Measurements from ENCODE around the gene PRKCH. TPM values are rescaled to one million over a fixed set of nuclear protein-coding genes. Genes with fewer than 3 reads are reported as not detected.
"Not testable (repeated sequence)": the region's sequence is repeated elsewhere in the genome, so short reads cannot be mapped to it uniquely, and the experiment has no call there.

The PRKCH gene
- total and polyA plus RNA-seq, 4 experiments from 2014 or later = 246 to 284 (median 249) TPM

GRCh38 chr14:61408498-61408897 lies 87.1 kb downstream of the PRKCH start:
- no peak overlapping the region for H3K27ac ChIP-seq (ENCODE audit: low read depth, low read length)
- no peak overlapping the region for H3K4me3 ChIP-seq (ENCODE audit: low read length in 2 of 2)
- Mint-ChIP-seq H3K4me3 (peak overlapping the region in 6 of 8 donors; percentile 11 to 63 (median 34)), H3K4me1 (peaks cover 40 to 71% (median 59%) of the 10 kb centered on the region in 4 donors), H3K27me3 (no peaks in the 10 kb centered on the region), H3K9me3 (peaks cover 0 to 2% (median 0%) of the 10 kb centered on the region in 8 donors), H3K36me3 (peaks cover 18 to 25% of the 10 kb centered on the region in 2 donors), H3K27ac (peak overlapping the region in 5 of 7 donors; percentile 0 to 65 (median 37))
- intact Hi-C loops (cut with micrococcal nuclease) = no loop called here
- DNase-seq = no peak
- no peaks in the 10 kb centered on the region for H3K36me3 ChIP-seq (ENCODE audit: insufficient read depth, low read length)
- CTCF ChIA-PET (ENCODE audit: partially characterized antibody) = no interaction called here
- H3K9me3 ChIP-seq (ENCODE audit: control insufficient read depth in 1 of 2, low read length in 2 of 2) = no peaks in the 10 kb centered on the region
- H3K27me3 ChIP-seq (ENCODE audit: insufficient read depth, low read length) = no peaks in the 10 kb centered on the region
- H3K4me1 ChIP-seq (ENCODE audit: insufficient read depth, low read length) = peaks cover 97% of the 10 kb centered on the region
- POLR2A ChIA-PET (ENCODE audit: partially characterized antibody) = interaction anchor here (0.8 to 2.0 kb wide), 5 partner anchors 8 to 28 kb away, joined by 3 to 4 read pairs (median 4); no protein-coding TSS in a partner anchor

- peaks cover 29 to 61% (median 46%) of the 10 kb centered on the region in 4 donors for H3K4me1 Mint-ChIP-seq
- H3K9me3 Mint-ChIP-seq = peaks cover 0 to 2% (median 0%) of the 10 kb centered on the region in 8 donors
- peak overlapping the region in 2 of 7 donors; percentile 36 to 70 for H3K27ac Mint-ChIP-seq
- H3K9me3 ChIP-seq (ENCODE audit: control insufficient read depth in 1 of 2, low read length in 2 of 2) = no peaks in the 10 kb centered on the region
- no peaks in the 10 kb centered on the region for H3K27me3 Mint-ChIP-seq
- H3K36me3 Mint-ChIP-seq = peaks cover 18 to 23% of the 10 kb centered on the region in 2 donors
- peaks cover 98% of the 10 kb centered on the region for H3K4me1 ChIP-seq (ENCODE audit: insufficient read depth, low read length)
- CTCF ChIA-PET (ENCODE audit: partially characterized antibody) = interaction anchor here (0.7 to 1.6 kb wide), 3 partner anchors 21 to 128 kb away, joined by 3 to 5 read pairs (median 3); no protein-coding TSS in a partner anchor
- intact Hi-C loops (cut with micrococcal nuclease) = no loop called here
- peak overlapping the region in 1 of 8 donors; percentile 11 for H3K4me3 Mint-ChIP-seq
- H3K36me3 ChIP-seq (ENCODE audit: insufficient read depth, low read length) = no peaks in the 10 kb centered on the region
- H3K27ac ChIP-seq (ENCODE audit: low read depth, low read length) = no peak overlapping the region
- no peak overlapping the region for H3K4me3 ChIP-seq (ENCODE audit: low read length in 2 of 2)
- DNase-seq = no peak
- POLR2A ChIA-PET (ENCODE audit: partially characterized antibody) = interaction anchor here (1.2 to 1.4 kb wide), 2 partner anchors 14 to 15 kb away, joined by 3 to 4 read pairs; no protein-coding TSS in a partner anchor
- H3K27me3 ChIP-seq (ENCODE audit: insufficient read depth, low read length) = no peaks in the 10 kb centered on the region
Observed at GRCh38 chr14:61409782-61410181, 88.4 kb downstream of the PRKCH start.

GRCh38 chr14:61415934-61416333 lies 94.6 kb downstream of the PRKCH start:
- H3K4me1 ChIP-seq (ENCODE audit: insufficient read depth, low read length) = peaks cover 98% of the 10 kb centered on the region
- Mint-ChIP-seq H3K4me3 (peak overlapping the region in 6 of 8 donors; percentile 35 to 74 (median 52)), H3K36me3 (peaks cover 19 to 22% of the 10 kb centered on the region in 2 donors), H3K4me1 (peaks cover 0 to 64% (median 26%) of the 10 kb centered on the region in 4 donors), H3K27ac (peak overlapping the region in 6 of 7 donors; percentile 75 to 90 (median 88))
- intact Hi-C loops (cut with micrococcal nuclease) = loop anchor here (2.0 kb wide), 1 partner anchor 13 kb away; no protein-coding TSS in a partner anchor
- ChIA-PET POLR2A (ENCODE audit: partially characterized antibody) (interaction anchor here (0.9 to 2.9 kb wide), 2 partner anchors 26 to 94 kb away, joined by 3 to 13 read pairs; partner anchors contain the start of gene PRKCH), CTCF (ENCODE audit: partially characterized antibody) (interaction anchor here (1.2 kb wide), 1 partner anchor 9 kb away, joined by 3 read pairs; no protein-coding TSS in a partner anchor)
- DNase-seq; H3K9me3 Mint-ChIP-seq; H3K4me3 ChIP-seq (ENCODE audit: low read length in 2 of 2); H3K36me3 ChIP-seq (ENCODE audit: insufficient read depth, low read length); H3K27ac ChIP-seq (ENCODE audit: low read depth, low read length); H3K27me3 ChIP-seq (ENCODE audit: insufficient read depth, low read length); H3K9me3 ChIP-seq (ENCODE audit: control insufficient read depth in 1 of 2, low read length in 2 of 2); H3K27me3 Mint-ChIP-seq: not testable (repeated sequence)

- H3K27ac ChIP-seq (ENCODE audit: low read depth, low read length) = peak overlapping the region; percentile 11
- intact Hi-C loops (cut with micrococcal nuclease) = loop anchor here (2.0 kb wide), 1 partner anchor 14 kb away; no protein-coding TSS in a partner anchor
Observed at GRCh38 chr14:61416591-61416990, 95.2 kb downstream of the PRKCH start.

GRCh38 chr14:61417141-61417540 lies 95.8 kb downstream of the PRKCH start:
- CTCF ChIA-PET (ENCODE audit: partially characterized antibody) = interaction anchor here (1.2 kb wide), 1 partner anchor 10 kb away, joined by 3 read pairs; no protein-coding TSS in a partner anchor

More at GRCh38 chr14:61416591-61416990, 95.2 kb downstream of the PRKCH start:
- no peak overlapping the region for H3K4me3 ChIP-seq (ENCODE audit: low read length in 2 of 2)
- Mint-ChIP-seq H3K27ac (peak overlapping the region in 6 of 7 donors; percentile 75 to 90 (median 88)), H3K4me3 (peak overlapping the region in 6 of 8 donors; percentile 34 to 74 (median 52)), H3K9me3 (no peaks in the 10 kb centered on the region), H3K36me3 (peaks cover 13 to 16% of the 10 kb centered on the region in 2 donors), H3K27me3 (no peaks in the 10 kb centered on the region), H3K4me1 (peaks cover 0 to 63% (median 28%) of the 10 kb centered on the region in 4 donors)
- H3K9me3 ChIP-seq (ENCODE audit: control insufficient read depth in 1 of 2, low read length in 2 of 2) = no peaks in the 10 kb centered on the region
- no peaks in the 10 kb centered on the region for H3K36me3 ChIP-seq (ENCODE audit: insufficient read depth, low read length)
- no peak for DNase-seq
- H3K27me3 ChIP-seq (ENCODE audit: insufficient read depth, low read length) = no peaks in the 10 kb centered on the region
- POLR2A ChIA-PET (ENCODE audit: partially characterized antibody) = interaction anchor here (0.8 to 2.9 kb wide), 4 partner anchors 12 to 95 kb away, joined by 3 to 13 read pairs (median 4); partner anchors contain the start of gene PRKCH
- H3K4me1 ChIP-seq (ENCODE audit: insufficient read depth, low read length) = peaks cover 98% of the 10 kb centered on the region
- CTCF ChIA-PET (ENCODE audit: partially characterized antibody) = interaction anchor here (1.2 kb wide), 1 partner anchor 9 kb away, joined by 3 read pairs; no protein-coding TSS in a partner anchor

GRCh38 chr14:61417883-61418455 lies 96.6 kb downstream of the PRKCH start:
- Histone ChIP-seq H3K4me3 (ENCODE audit: low read length in 2 of 2) (no peak overlapping the region), H3K4me1 (ENCODE audit: insufficient read depth, low read length) (peaks cover 98% of the 10 kb centered on the region), H3K27me3 (ENCODE audit: insufficient read depth, low read length) (no peaks in the 10 kb centered on the region), H3K9me3 (ENCODE audit: control insufficient read depth in 1 of 2, low read length in 2 of 2) (no peaks in the 10 kb centered on the region), H3K36me3 (ENCODE audit: insufficient read depth, low read length) (no peaks in the 10 kb centered on the region), H3K27ac (ENCODE audit: low read depth, low read length) (no peak overlapping the region)
- peaks cover 0 to 67% (median 33%) of the 10 kb centered on the region in 4 donors for H3K4me1 Mint-ChIP-seq
- H3K27ac Mint-ChIP-seq = peak overlapping the region in 6 of 7 donors; percentile 67 to 89 (median 78)
- intact Hi-C loops (cut with micrococcal nuclease) = loop anchor here (2.0 kb wide), 1 partner anchor 15 kb away; no protein-coding TSS in a partner anchor
- DNase-seq = no peak
- H3K27me3 Mint-ChIP-seq = no peaks in the 10 kb centered on the region
- H3K36me3 Mint-ChIP-seq = peaks cover 9 to 18% of the 10 kb centered on the region in 2 donors
- no peaks in the 10 kb centered on the region for H3K9me3 Mint-ChIP-seq
- H3K4me3 Mint-ChIP-seq = peak overlapping the region in 7 of 8 donors; percentile 19 to 74 (median 41)
- ChIA-PET POLR2A (ENCODE audit: partially characterized antibody) (interaction anchor here (1.1 to 2.9 kb wide), 3 partner anchors 13 to 96 kb away, joined by 3 to 13 read pairs (median 5); partner anchors contain the start of gene PRKCH), CTCF (ENCODE audit: partially characterized antibody) (no interaction called here)

More at GRCh38 chr14:61417141-61417540, 95.8 kb downstream of the PRKCH start:
- Histone ChIP-seq H3K27me3 (ENCODE audit: insufficient read depth, low read length) (no peaks in the 10 kb centered on the region), H3K9me3 (ENCODE audit: control insufficient read depth in 1 of 2, low read length in 2 of 2) (no peaks in the 10 kb centered on the region), H3K4me1 (ENCODE audit: insufficient read depth, low read length) (peaks cover 98% of the 10 kb centered on the region), H3K27ac (ENCODE audit: low read depth, low read length) (no peak overlapping the region), H3K36me3 (ENCODE audit: insufficient read depth, low read length) (no peaks in the 10 kb centered on the region), H3K4me3 (ENCODE audit: low read length in 2 of 2) (no peak overlapping the region)
- Mint-ChIP-seq H3K4me1 (peaks cover 0 to 61% (median 30%) of the 10 kb centered on the region in 4 donors), H3K27ac (peak overlapping the region in 6 of 7 donors; percentile 50 to 90 (median 86)), H3K36me3 (peaks cover 8 to 12% of the 10 kb centered on the region in 2 donors), H3K27me3 (no peaks in the 10 kb centered on the region), H3K4me3 (peak overlapping the region in 6 of 8 donors; percentile 34 to 74 (median 52)), H3K9me3 (no peaks in the 10 kb centered on the region)
- POLR2A ChIA-PET (ENCODE audit: partially characterized antibody) = interaction anchor here (0.8 to 2.9 kb wide), 4 partner anchors 12 to 95 kb away, joined by 3 to 13 read pairs (median 4); partner anchors contain the start of gene PRKCH
- intact Hi-C loops (cut with micrococcal nuclease) = loop anchor here (2.0 kb wide), 1 partner anchor 14 kb away; no protein-coding TSS in a partner anchor
- peak in 1 of 5 donors; percentile 34 for DNase-seq

All from CD4-positive, alpha-beta memory T cell (primary cell).